Cerebellar cortex (tissue), 1 donor: ENCODE measurements around the gene SIRT3.
"Not testable (repeated sequence)": the region's sequence is repeated elsewhere in the genome, so short reads cannot be mapped to it uniquely, and the experiment has no call there.

Experiments
- DNase-seq: peaks from one replicate; pipeline ENCODE4 v3.0.0-alpha.2; 2015; ENCODE audit warnings: low spot score

SIRT3 gene

GRCh38 chr11:203056-203944 is 32.8 kb downstream of the SIRT3 start:
- no peak for DNase-seq

DNA sequence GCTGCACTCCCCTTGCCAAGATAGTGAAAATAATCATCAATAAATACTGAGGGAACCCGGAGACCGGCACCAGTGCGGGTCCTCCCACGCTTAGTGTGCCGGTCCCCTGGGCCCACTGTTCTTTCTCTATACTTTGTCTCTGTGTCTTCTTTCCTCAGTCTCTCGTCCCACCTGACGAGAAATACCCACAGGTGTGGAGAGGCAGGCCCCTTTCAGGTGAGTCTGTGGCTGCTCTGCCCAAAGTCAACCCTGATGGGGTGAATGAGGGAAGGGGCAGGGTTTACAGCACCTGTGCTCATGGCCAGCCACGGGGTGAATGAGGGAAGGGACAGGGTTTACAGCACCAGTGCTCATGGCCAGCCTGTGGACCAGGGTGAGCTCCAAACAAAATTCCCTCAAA is 33.7 kb downstream of the SIRT3 start:
- DNase-seq = no peak

DNA sequence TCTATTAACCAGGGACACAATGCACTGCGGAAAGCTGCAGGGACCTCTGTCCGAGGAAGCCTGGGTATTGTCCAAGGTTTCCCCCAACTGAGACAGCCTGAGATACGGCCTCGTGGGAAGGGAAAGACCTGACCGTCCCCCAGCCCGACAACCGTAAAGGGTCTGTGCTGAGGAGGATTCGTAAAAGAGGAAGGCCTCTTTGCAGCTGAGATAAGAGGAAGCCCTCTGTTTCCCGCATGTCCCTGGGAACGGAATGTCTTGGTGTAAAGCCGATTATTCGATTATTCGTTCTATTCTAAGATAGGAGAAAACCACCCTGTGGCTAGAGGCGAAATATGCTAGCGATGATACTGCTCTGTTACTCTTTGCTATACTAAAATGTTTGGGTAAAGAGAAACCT is 34.2 kb downstream of the SIRT3 start:
- DNase-seq = no peak

- no peak for DNase-seq
Observed at GRCh38 chr11:200224-201003, 35.7 kb downstream of the SIRT3 start.

DNA sequence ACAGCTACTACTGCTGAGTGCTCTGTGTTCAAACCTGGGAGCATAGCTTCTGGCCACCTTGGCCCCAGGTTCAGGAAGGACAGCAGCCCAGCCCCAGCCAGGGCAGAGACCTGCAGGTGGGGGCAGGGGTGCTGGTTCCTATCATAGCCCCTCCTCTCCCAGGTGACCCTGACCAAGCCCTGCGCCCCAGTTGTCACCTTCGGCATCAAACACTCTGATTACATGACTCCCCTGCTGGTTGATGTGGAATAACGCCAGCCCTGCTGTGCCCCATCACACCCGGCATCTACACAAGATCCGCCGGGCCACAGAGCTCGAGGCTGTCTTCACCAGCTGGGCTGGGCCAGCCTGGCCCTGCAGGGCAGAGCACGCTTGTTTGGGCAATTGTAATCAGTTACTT is 36.4 kb downstream of the SIRT3 start:
- no peak for DNase-seq

GRCh38 chr11:199004-199581 is 37.0 kb downstream of the SIRT3 start:
- DNase-seq = no peak

DNA sequence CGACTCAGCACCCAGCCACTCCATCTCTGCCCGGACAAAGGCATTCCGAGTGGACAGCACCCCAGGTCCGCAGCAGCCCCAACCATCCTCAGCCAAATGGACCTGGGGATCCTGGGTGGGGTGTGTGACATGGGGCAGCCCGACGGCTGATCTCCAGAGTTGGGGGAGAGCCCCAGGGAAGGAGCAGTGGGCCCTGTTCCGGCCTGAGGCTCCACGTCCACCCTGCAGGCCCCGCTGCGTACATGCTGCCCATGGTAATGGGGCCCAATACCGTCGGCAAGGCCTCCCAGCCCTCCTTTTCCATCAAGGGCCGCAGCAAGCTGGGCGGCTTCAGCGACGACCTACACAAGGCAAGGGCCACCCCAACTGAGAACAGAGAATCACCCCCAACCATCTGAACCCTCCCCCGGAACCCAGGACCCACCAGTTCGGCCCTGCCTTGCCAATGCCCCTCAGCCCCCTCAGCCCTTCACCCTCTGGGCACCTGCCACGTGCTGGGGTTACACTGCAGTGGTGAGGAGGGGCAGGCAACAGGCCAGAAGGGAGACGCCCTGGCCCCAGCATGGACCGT is 37.8 kb downstream of the SIRT3 start:
- DNase-seq = no peak

- DNase-seq = no peak
Observed at GRCh38 chr11:197741-198235, 38.4 kb downstream of the SIRT3 start.

DNA sequence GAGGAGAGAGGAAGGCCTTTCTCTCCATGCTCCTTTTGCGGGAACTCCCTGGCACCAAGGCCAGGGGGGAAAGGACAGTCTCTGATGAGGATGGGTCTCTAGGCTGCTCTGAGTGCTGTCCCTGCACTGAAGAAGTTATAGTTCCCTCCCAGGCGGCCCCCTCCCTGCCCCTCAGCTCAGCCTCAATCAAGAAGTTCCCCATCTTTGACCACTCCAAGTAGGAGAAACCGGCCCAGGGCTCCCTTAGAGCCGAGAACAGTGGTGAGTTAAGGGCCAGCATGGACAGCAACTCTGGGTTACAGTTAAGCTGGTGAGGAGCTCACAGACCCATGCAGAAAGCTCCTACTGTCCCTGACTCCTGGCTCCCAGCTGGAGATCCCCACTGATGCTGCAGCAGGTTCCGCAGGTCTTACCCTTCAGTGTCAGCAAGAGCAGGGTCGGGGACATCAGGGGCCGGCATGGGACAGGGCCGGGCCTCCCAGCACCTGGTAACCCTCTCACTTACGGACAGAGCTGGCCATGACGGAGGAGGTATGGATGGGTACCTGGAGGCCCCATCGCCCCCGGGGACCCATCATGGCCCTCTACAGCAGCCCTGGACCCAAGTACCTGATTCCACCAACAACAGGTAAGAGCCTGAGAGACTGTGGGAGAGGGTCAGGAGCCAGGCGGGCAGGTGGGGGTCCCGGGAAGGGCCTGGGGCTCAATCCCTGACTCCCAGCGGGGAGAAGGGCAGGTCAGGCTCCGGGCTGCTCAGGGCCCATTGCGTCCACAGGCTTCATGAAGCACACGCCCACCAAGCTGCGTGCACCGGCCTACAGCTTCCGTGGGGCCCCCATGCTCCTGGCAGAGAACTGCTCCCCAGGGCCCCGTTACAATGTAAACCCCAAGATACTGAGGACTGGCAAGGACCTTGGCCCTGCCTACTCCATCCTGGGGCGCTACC is 39.1 kb downstream of the SIRT3 start:
- DNase-seq = no peak

DNA sequence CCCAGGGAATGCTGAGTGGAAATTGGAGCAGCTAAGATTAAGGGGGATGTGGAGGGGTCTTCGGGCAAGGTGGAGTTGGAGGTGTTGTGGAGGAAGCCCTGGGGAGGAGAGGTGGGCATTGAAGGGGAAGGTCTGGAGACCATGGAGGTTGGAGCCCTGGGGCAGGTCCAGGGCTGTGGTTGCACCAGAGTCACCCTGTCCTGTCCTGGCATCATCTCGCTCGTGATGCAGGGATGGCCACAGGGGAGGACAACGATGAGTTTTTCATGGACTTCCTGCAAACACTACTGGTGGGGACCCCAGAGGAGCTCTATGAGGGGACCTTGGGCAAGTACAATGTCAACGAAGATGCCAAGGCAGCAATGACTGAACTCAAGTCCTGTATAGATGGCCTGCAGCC is 42.7 kb downstream of the SIRT3 start:
- not testable (repeated sequence) for DNase-seq

GRCh38 chr11:192674-193128 is 43.4 kb downstream of the SIRT3 start, which contains the start of gene SCGB1C1:
Gene SCGB1C1 (plus strand): TSS chr11:193078. CDS start chr11:193100, 22 bp downstream.
- DNase-seq = not testable (repeated sequence)

GRCh38 chr11:191490-192478 is 44.4 kb downstream of the SIRT3 start:
- DNase-seq = not testable (repeated sequence)

DNA sequence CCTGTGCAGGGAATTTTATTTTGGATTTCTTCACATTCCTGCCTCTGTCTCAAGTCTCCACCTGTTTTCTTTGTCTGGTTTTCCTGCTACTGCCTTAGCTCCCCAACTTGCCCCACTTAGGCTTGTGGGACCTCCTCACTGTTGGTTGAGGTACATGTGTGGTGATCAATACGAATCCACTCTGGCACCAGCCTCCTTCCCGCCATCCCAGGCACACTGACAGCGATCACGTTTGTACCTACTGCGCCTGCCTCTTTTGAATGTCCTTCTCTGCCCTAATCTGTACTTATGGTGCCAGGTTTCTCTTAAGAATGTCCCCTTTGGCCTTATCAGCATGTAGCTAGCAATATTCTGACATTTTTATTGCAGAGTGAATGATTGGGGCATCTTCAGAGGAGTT is 45.6 kb downstream of the SIRT3 start:
- not testable (repeated sequence) for DNase-seq

- not testable (repeated sequence) for DNase-seq
Observed at GRCh38 chr11:189843-190311, 46.3 kb downstream of the SIRT3 start.

- DNase-seq = peak; percentile 26
Observed at GRCh38 chr11:189200-189783, 46.9 kb downstream of the SIRT3 start.

GRCh38 chr11:180242-180641 is 55.9 kb downstream of the SIRT3 start:
- DNase-seq = not testable (repeated sequence)
